GM03348 (cell line): ENCODE results near the gene SLC39A13.
A peak's percentile ranks its signal among the peaks of the same experiment; 100 is the strongest.

Experiments used
- DNase-seq: peaks from one replicate; pipeline ENCODE4 v3.0.0; 2012; ENCODE audit warnings: low spot score

Gene SLC39A13

GRCh38 chr11:47430524-47430923, 22.1 kb downstream of the SLC39A13 start:
- no peak for DNase-seq

GRCh38 chr11:47431356-47432083, 23.1 kb downstream of the SLC39A13 start:
- no peak for DNase-seq

- DNase-seq = no peak
Measured at GRCh38 chr11:47433157-47433556, 24.8 kb downstream of the SLC39A13 start.

GRCh38 chr11:47434011-47434786, 25.8 kb downstream of the SLC39A13 start:
- DNase-seq = peak; percentile 70

- DNase-seq = no peak
Measured at GRCh38 chr11:47435687-47436086, 27.3 kb downstream of the SLC39A13 start.

- no peak for DNase-seq
Measured at GRCh38 chr11:47436726-47437125, 28.3 kb downstream of the SLC39A13 start.

GRCh38 chr11:47437218-47437745, 28.9 kb downstream of the SLC39A13 start:
- no peak for DNase-seq

GRCh38 chr11:47437746-47438418, 29.5 kb downstream of the SLC39A13 start:
- no peak for DNase-seq

- DNase-seq = no peak
Measured at GRCh38 chr11:47438721-47439120, 30.3 kb downstream of the SLC39A13 start.

- no peak for DNase-seq
Measured at GRCh38 chr11:47440054-47440476, 31.7 kb downstream of the SLC39A13 start.

- DNase-seq = no peak
Measured at GRCh38 chr11:47441421-47441820, 33.0 kb downstream of the SLC39A13 start.

GRCh38 chr11:47442514-47442913, 34.1 kb downstream of the SLC39A13 start:
- no peak for DNase-seq

GRCh38 chr11:47443028-47443700, 34.8 kb downstream of the SLC39A13 start:
- DNase-seq = no peak

GRCh38 chr11:47443817-47444216, 35.4 kb downstream of the SLC39A13 start:
- DNase-seq = no peak

- no peak for DNase-seq
Measured at GRCh38 chr11:47445840-47446239, 37.5 kb downstream of the SLC39A13 start.

GRCh38 chr11:47446833-47447232, 38.4 kb downstream of the SLC39A13 start:
- no peak for DNase-seq

- DNase-seq = no peak
Measured at GRCh38 chr11:47447906-47448305, 39.5 kb downstream of the SLC39A13 start.

GRCh38 chr11:47448566-47449427, 40.4 kb downstream of the SLC39A13 start, which contains the start of gene RAPSN:
TSS of gene RAPSN (minus strand) at chr11:47449136. CDS start at chr11:47448964, 172 bp downstream.
- DNase-seq = no peak

- no peak for DNase-seq
Measured at GRCh38 chr11:47449541-47449940, 41.2 kb downstream of the SLC39A13 start.

- no peak for DNase-seq
Measured at GRCh38 chr11:47451436-47451835, 43.0 kb downstream of the SLC39A13 start.

GRCh38 chr11:47451990-47452389, 43.6 kb downstream of the SLC39A13 start:
- no peak for DNase-seq
